DMS153 treated with DMSO at 0.1 percent for 48 hours (cell line): ENCODE data around the gene CLDN5.

Experiments
- DNase-seq: peaks from one replicate; lab custom pipeline; 2025; ENCODE audit not compliant: unreplicated experiment; lab: John Stamatoyannopoulos, UW

CLDN5 gene

GRCh38 chr22:19506212-19506611, 18.0 kb downstream of the CLDN5 start:
- no peak for DNase-seq

- DNase-seq, result no peak
Observed at GRCh38 chr22:19505735-19506126, 18.5 kb downstream of the CLDN5 start.

- DNase-seq, result no peak
Observed at GRCh38 chr22:19504900-19505734, 19.1 kb downstream of the CLDN5 start.

- no peak for DNase-seq
Observed at GRCh38 chr22:19503869-19504268, 20.3 kb downstream of the CLDN5 start.

GRCh38 chr22:19503367-19503766, 20.8 kb downstream of the CLDN5 start:
- DNase-seq, result no peak

- DNase-seq, result no peak
Observed at GRCh38 chr22:19501897-19502447, 22.2 kb downstream of the CLDN5 start.

- DNase-seq, result no peak
Observed at GRCh38 chr22:19499880-19500242, 24.3 kb downstream of the CLDN5 start.

- no peak for DNase-seq
Observed at GRCh38 chr22:19499236-19499879, 24.9 kb downstream of the CLDN5 start.

GRCh38 chr22:19498866-19499190, 25.4 kb downstream of the CLDN5 start:
- no peak for DNase-seq

- DNase-seq, result no peak
Observed at GRCh38 chr22:19498154-19498865, 25.9 kb downstream of the CLDN5 start.

- DNase-seq, result no peak
Observed at GRCh38 chr22:19497245-19497644, 27.0 kb downstream of the CLDN5 start.

- no peak for DNase-seq
Observed at GRCh38 chr22:19496324-19496630, 27.9 kb downstream of the CLDN5 start.

GRCh38 chr22:19495562-19496323, 28.5 kb downstream of the CLDN5 start:
- DNase-seq, result no peak

- DNase-seq, result no peak
Observed at GRCh38 chr22:19494676-19495173, 29.5 kb downstream of the CLDN5 start.

GRCh38 chr22:19494001-19494560, 30.1 kb downstream of the CLDN5 start:
- DNase-seq, result no peak

GRCh38 chr22:19492504-19493174, 31.6 kb downstream of the CLDN5 start:
- DNase-seq, result no peak

- no peak for DNase-seq
Observed at GRCh38 chr22:19490628-19491230, 33.5 kb downstream of the CLDN5 start.

GRCh38 chr22:19488884-19489843, 35.0 kb downstream of the CLDN5 start:
- no peak for DNase-seq

- no peak for DNase-seq
Observed at GRCh38 chr22:19488285-19488684, 35.9 kb downstream of the CLDN5 start.
